IMR-90 (cell line): ENCODE data around the gene MEIKIN. TPM values are rescaled to one million over a fixed set of nuclear protein-coding genes. Genes with fewer than 3 reads are reported as not detected.

Experiments used
- ATAC-seq: fragments of 200-7000 bp; cut with Tn5 transposase; 2 replicates; pipeline ENCODE4 v1.9.1; 2020; ENCODE audit warnings: low read depth, mild to moderate bottlenecking, moderate library complexity
- BruUV-seq: library from RNA; stranded (reverse); fragments of 400-500 nt; replicated peaks from 2 replicates; lab custom pipeline; 2021; lab: Mats Ljungman, UMichigan
- CTCF ChIA-PET: fragments of 300-600 bp; formaldehyde crosslinking; extraction: SDS; loops from one replicate; lab custom pipeline; 2021; ENCODE audit warnings: antibody characterized with exemption; lab: Yijun Ruan, JAX
- POLR2A ChIA-PET: fragments of 300-600 bp; sonication (Branson Sonifier 250); formaldehyde crosslinking; loops from one replicate; lab custom pipeline; 2022; ENCODE audit warnings: antibody characterized with exemption; ENCODE audit not compliant: unreplicated experiment; lab: Charles Lee
- DNase-seq: peaks from one replicate; pipeline ENCODE4 v3.0.0; 2013
- H2AFZ ChIP-seq: replicated peaks from 2 replicates; pipeline ENCODE3; 2013; ENCODE audit warnings: low read length, mild to moderate bottlenecking; ENCODE audit not compliant: poor library complexity
- H2AK5ac ChIP-seq: 2 replicates; pipeline ENCODE4 v1.6.1; 2013; ENCODE audit warnings: low read depth, low read length, inconsistent platforms
- H2AK9ac ChIP-seq: replicated peaks from 2 replicates; pipeline ENCODE3; 2013; ENCODE audit warnings: mild to moderate bottlenecking, low read depth, low read length, moderate library complexity; ENCODE audit not compliant: poor library complexity
- H2BK120ac ChIP-seq: 2 replicates; pipeline ENCODE4 v1.6.1; 2013; ENCODE audit warnings: low read depth, low read length, inconsistent platforms
- H2BK15ac ChIP-seq: 3 replicates; pipeline ENCODE4 v1.6.1; 2013; ENCODE audit warnings: low read depth, low read length, inconsistent platforms
- H2BK20ac ChIP-seq: 2 replicates; pipeline ENCODE4 v1.6.1; 2013; ENCODE audit warnings: low read depth, mild to moderate bottlenecking, inconsistent platforms, low read length, moderate library complexity
- H2BK5ac ChIP-seq: 2 replicates; pipeline ENCODE4 v1.6.1; 2013; ENCODE audit warnings: mild to moderate bottlenecking, low read depth, low read length, inconsistent platforms; ENCODE audit not compliant: poor library complexity, severe bottlenecking
- H3K14ac ChIP-seq: replicated peaks from 2 replicates; pipeline ENCODE4 v1.6.1; 2013; ENCODE audit warnings: low read depth, low read length, inconsistent platforms
- H3K18ac ChIP-seq: 2 replicates; pipeline ENCODE4 v1.6.1; 2013; ENCODE audit warnings: low read depth, low read length, control low read depth
- H3K23ac ChIP-seq: 2 replicates; pipeline ENCODE4 v1.6.1; 2013; ENCODE audit warnings: low read depth, low read length, inconsistent platforms
- H3K27ac ChIP-seq: 2 replicates; pipeline ENCODE4 v1.5.1; 2013; ENCODE audit warnings: mild to moderate bottlenecking, control low read depth, low read length; ENCODE audit not compliant: insufficient read depth
- H3K27me3 ChIP-seq: 2 replicates; pipeline ENCODE4 v1.6.1; 2013; ENCODE audit warnings: low read length; ENCODE audit not compliant: control insufficient read depth, insufficient read depth
- H3K36me3 ChIP-seq: 2 replicates; pipeline ENCODE4 v1.6.1; 2013; ENCODE audit warnings: low read length, mixed read lengths; ENCODE audit not compliant: control insufficient read depth, insufficient read depth
- H3K4ac ChIP-seq: 2 replicates; pipeline ENCODE4 v1.6.1; 2013; ENCODE audit warnings: low read depth, low read length, inconsistent platforms
- H3K4me1 ChIP-seq: 2 replicates; pipeline ENCODE4 v1.6.1; 2013; ENCODE audit warnings: low read length, mixed read lengths; ENCODE audit not compliant: control insufficient read depth, insufficient read depth
- H3K4me2 ChIP-seq: 2 replicates; pipeline ENCODE4 v1.6.1; 2013; ENCODE audit warnings: low read depth, mild to moderate bottlenecking, control low read depth, low read length, moderate library complexity
- H3K4me3 ChIP-seq: 2 replicates; pipeline ENCODE4 v1.5.1; 2013; ENCODE audit warnings: low read depth, mild to moderate bottlenecking, control low read depth, low read length, moderate library complexity; ENCODE audit not compliant: insufficient read depth
- H3K56ac ChIP-seq: 2 replicates; pipeline ENCODE4 v1.6.1; 2013; ENCODE audit warnings: low read length, inconsistent platforms; ENCODE audit not compliant: insufficient read depth; ENCODE audit errors: extremely low read depth
- H3K79me1 ChIP-seq, 2 experiments: 2 replicates each; pipeline ENCODE4 v1.6.1; 2013; ENCODE audit warnings: low read length in 2 of 2, inconsistent platforms in 1 of 2, low read depth in 1 of 2
- H3K9ac ChIP-seq: 2 replicates; pipeline ENCODE4 v1.6.1; 2013; ENCODE audit warnings: low read depth, low read length, control low read depth
- H3K9me1 ChIP-seq: 2 replicates; pipeline ENCODE4 v1.6.1; 2013; ENCODE audit warnings: low read length, inconsistent platforms; ENCODE audit not compliant: insufficient read depth
- H3K9me3 ChIP-seq: 2 replicates; pipeline ENCODE4 v1.6.1; 2013; ENCODE audit warnings: low read length; ENCODE audit not compliant: control insufficient read depth, insufficient read depth
- H4K20me1 ChIP-seq: 2 replicates; pipeline ENCODE4 v1.6.1; 2013; ENCODE audit warnings: low read length, inconsistent platforms; ENCODE audit not compliant: insufficient read depth
- H4K5ac ChIP-seq: 2 replicates; pipeline ENCODE4 v1.6.1; 2013; ENCODE audit warnings: mild to moderate bottlenecking, low read depth, low read length, control low read depth
- H4K8ac ChIP-seq, 2 experiments: 2 replicates each; pipeline ENCODE4 v1.6.1; 2013; ENCODE audit warnings: low read depth in 2 of 2, low read length in 2 of 2, control low read depth in 1 of 2, inconsistent platforms in 1 of 2
- H4K91ac ChIP-seq: 2 replicates; pipeline ENCODE4 v1.6.1; 2013; ENCODE audit warnings: low read depth, low read length, inconsistent platforms; ENCODE audit not compliant: insufficient read depth
- BHLHE40 ChIP-seq: fragments of 150-350 bp; IDR thresholded peaks from 2 replicates; pipeline ENCODE4 v1.6.1; 2016; ENCODE audit warnings: mild to moderate bottlenecking, low read depth, low read length
- CHD1 ChIP-seq: IDR thresholded peaks from 2 replicates; pipeline ENCODE4 v1.6.1; 2012; ENCODE audit warnings: low read depth, low read length, improper control_type of control experiment
- CTCF ChIP-seq: conservative IDR thresholded peaks from 2 replicates; pipeline ENCODE4 v1.5.1; 2012; ENCODE audit warnings: mild to moderate bottlenecking, low read depth, low read length, improper control_type of control experiment
- FOS ChIP-seq: fragments of 150-350 bp; IDR thresholded peaks from 2 replicates; pipeline ENCODE4 v1.6.1; 2016; ENCODE audit warnings: low read depth, low read length
- MAFK ChIP-seq: IDR thresholded peaks from 2 replicates; pipeline ENCODE4 v1.6.1; 2012; ENCODE audit warnings: low read depth, low read length, improper control_type of control experiment
- MAZ ChIP-seq: IDR thresholded peaks from 2 replicates; pipeline ENCODE4 v1.6.1; 2012; ENCODE audit warnings: low read depth, mild to moderate bottlenecking, low read length, improper control_type of control experiment, moderate library complexity, borderline replicate concordance
- MXI1 ChIP-seq: IDR thresholded peaks from 2 replicates; pipeline ENCODE4 v1.6.1; 2012; ENCODE audit warnings: low read depth, mild to moderate bottlenecking, low read length, moderate library complexity, borderline replicate concordance
- NFE2L2 ChIP-seq: fragments of 150-350 bp; IDR thresholded peaks from 2 replicates; pipeline ENCODE4 v1.6.1; 2016; ENCODE audit warnings: low read depth, mild to moderate bottlenecking, low read length
- POLR2A ChIP-seq: IDR thresholded peaks from 2 replicates; pipeline ENCODE4 v1.6.1; 2012; ENCODE audit warnings: mild to moderate bottlenecking, low read depth, low read length
- RAD21 ChIP-seq: IDR thresholded peaks from 2 replicates; pipeline ENCODE4 v1.6.1; 2012; ENCODE audit warnings: low read length, improper control_type of control experiment
- RCOR1 ChIP-seq: IDR thresholded peaks from 2 replicates; pipeline ENCODE4 v1.6.1; 2012; ENCODE audit warnings: mild to moderate bottlenecking, low read length, improper control_type of control experiment; ENCODE audit not compliant: insufficient replicate concordance
- RFX5 ChIP-seq: IDR thresholded peaks from 2 replicates; pipeline ENCODE4 v1.8.0; 2012; ENCODE audit warnings: low read depth, mild to moderate bottlenecking, low read length, moderate library complexity
- SMC3 ChIP-seq: fragments of 150-350 bp; IDR thresholded peaks from 2 replicates; pipeline ENCODE4 v1.6.1; 2016; ENCODE audit warnings: low read depth, mild to moderate bottlenecking, antibody characterized with exemption, low read length, moderate library complexity
- WGBS, 2 experiments: methylation state at CpG; one replicate each; pipeline versions ENCODE4 v1.1.5 to v1.1.7; 2013; ENCODE audit warnings: missing lambda C conversion rate in 2 of 2; ENCODE audit not compliant: insufficient read length in 1 of 2; ENCODE audit errors: extremely low coverage in 2 of 2; 5-methylcytosine and 5-hydroxymethylcytosine counted together
- dilution Hi-C: fragments of 300-500 bp; cut with HindIII; formaldehyde crosslinking; loops from one replicate; pipeline ENCODE4 v1.14.3; 2018; ENCODE audit warnings: low sequenced_read_pairs; ENCODE audit not compliant: unreplicated experiment
- in situ Hi-C: fragments of 300-500 bp; cut with MboI; formaldehyde crosslinking; loops from 3 replicates; pipeline ENCODE4 v1.14.3; 2019; ENCODE audit warnings: low sequenced_read_pairs, inconsistent platforms, mixed read lengths
- intact Hi-C: fragments of 100-400 bp; cut with micrococcal nuclease; formaldehyde crosslinking; loops from 2 replicates; pipeline ENCODE4 v1.10.0; 2022
- polyA plus RNA-seq, 3 experiments: library from polyadenylated mRNA; depleted of rRNA; stranded (reverse); fragments of >200 nt; gene quantifications; 2 replicates each; pipeline ENCODE4 v1.2.3, GENCODE V29; 2012; ENCODE audit warnings: low replicate concordance in 1 of 3
- total RNA-seq: library from RNA; depleted of rRNA; stranded (reverse); fragments of >200 nt; gene quantifications from 2 replicates; pipeline ENCODE4 v1.2.3, GENCODE V29; 2012
- TF ChIP-seq, protein P1 (sequence below): fragments of 150-350 bp; IDR thresholded peaks from 2 replicates; pipeline ENCODE4 v1.6.1; 2017; ENCODE audit warnings: mild to moderate bottlenecking, antibody characterized with exemption, low read length, low read depth
- TF ChIP-seq, protein P2 (sequence below): fragments of 150-350 bp; IDR thresholded peaks from 2 replicates; pipeline ENCODE4 v1.6.1; 2016; ENCODE audit warnings: low read depth, mild to moderate bottlenecking, low read length, moderate library complexity, borderline replicate concordance

The MEIKIN gene
- total and polyA plus RNA-seq, 2 of the 4 experiments (the other 2 are of a cell fraction): not detected

DNA sequence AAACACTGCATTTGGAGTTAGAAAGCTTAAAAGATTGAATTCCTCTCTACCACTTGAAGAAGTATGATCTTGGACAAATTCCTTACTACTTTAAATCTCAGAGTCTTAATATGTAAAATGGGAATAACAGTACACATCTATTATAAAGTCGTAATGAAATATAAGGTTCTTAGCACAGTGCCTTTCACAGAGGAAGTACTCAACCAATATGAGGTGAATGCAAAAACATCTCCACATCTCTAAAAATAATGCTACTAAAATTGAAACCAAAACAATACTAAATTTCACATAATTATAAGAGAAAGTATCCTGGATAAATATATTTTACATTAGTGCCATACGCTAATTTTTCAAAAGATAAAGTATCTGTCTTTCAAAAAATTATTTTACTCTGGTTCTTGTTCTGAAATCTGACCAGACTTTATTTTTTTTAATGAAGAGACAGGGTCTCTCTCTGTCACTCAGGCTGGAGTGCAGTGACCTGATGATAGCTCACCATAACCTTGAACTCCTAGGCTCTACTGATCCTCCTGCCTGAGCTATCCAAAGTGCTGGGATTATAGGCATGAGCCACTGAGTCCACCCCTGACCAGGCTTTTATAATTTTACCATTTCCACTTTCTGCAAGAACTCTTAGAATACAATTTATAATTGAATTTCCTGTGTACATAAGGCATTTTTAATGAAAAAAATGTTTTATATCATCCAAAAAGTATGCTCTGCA lies 127.3 kb downstream of the MEIKIN start:
- H3K4ac ChIP-seq: no peak overlapping the region
- no peak overlapping the region for H3K56ac ChIP-seq
- H4K8ac ChIP-seq: no peak overlapping the region
- BruUV-seq: no TSS peak
- in situ Hi-C loops (loop anchor here (10.0 kb wide), 1 partner anchor 187 kb away; no protein-coding TSS in a partner anchor), intact Hi-C loops (no loop called here), dilution Hi-C loops (no loop called here)
- H4K5ac ChIP-seq: no peak overlapping the region
- no peaks in the 10 kb centered on the region for H3K9me3 ChIP-seq
- no peak overlapping the region for H4K91ac ChIP-seq
- CTCF ChIA-PET: no interaction called here
- H3K4me1 ChIP-seq: 0 out of 2 replicates have a peak, but pooled peaks cover 2% of the 10 kb centered on the region
- H4K20me1 ChIP-seq: no peaks in the 10 kb centered on the region
- H3K14ac ChIP-seq: no peak overlapping the region
- no peak overlapping the region for H2AFZ ChIP-seq
- H2BK120ac ChIP-seq: no peak overlapping the region
- no peak overlapping the region for H3K27ac ChIP-seq
- H2AK9ac ChIP-seq: no peak overlapping the region
- H3K18ac ChIP-seq: no peak overlapping the region
- ATAC-seq: no peak
- no peak overlapping the region for H2BK15ac ChIP-seq
- H3K27me3 ChIP-seq: no peaks in the 10 kb centered on the region
- H3K9ac ChIP-seq: no peak overlapping the region
- no peak overlapping the region for H3K4me3 ChIP-seq
- no peak overlapping the region for H3K23ac ChIP-seq
- H2BK20ac ChIP-seq: no peak overlapping the region
- no CpG with 5 or more reads among the region's 2 CpGs for WGBS, 2 experiments
- H2BK5ac ChIP-seq: no peak overlapping the region
- DNase-seq: no peak
- H2AK5ac ChIP-seq: no peak overlapping the region
- H3K79me1 ChIP-seq: no peaks in the 10 kb centered on the region
- no peak overlapping the region for H3K4me2 ChIP-seq
- H3K36me3 ChIP-seq: no peaks in the 10 kb centered on the region
- H3K9me1 ChIP-seq: peaks cover 2% of the 10 kb centered on the region; the same call in 1 of the 2 replicates
- POLR2A ChIA-PET: no interaction called here
- TF ChIP-seq SMC3 (no peak), MXI1 (no peak), RFX5 (no peak), RAD21 (no peak), BHLHE40 (no peak), MAZ (no peak), CTCF (no peak), POLR2A (no peak), FOS (no peak), RCOR1 (no peak), NFE2L2 (no peak), MAFK (no peak), CHD1 (no peak)
- TF ChIP-seq, protein P1, sequence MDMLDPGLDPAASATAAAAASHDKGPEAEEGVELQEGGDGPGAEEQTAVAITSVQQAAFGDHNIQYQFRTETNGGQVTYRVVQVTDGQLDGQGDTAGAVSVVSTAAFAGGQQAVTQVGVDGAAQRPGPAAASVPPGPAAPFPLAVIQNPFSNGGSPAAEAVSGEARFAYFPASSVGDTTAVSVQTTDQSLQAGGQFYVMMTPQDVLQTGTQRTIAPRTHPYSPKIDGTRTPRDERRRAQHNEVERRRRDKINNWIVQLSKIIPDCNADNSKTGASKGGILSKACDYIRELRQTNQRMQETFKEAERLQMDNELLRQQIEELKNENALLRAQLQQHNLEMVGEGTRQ: no peak
- TF ChIP-seq, protein P2, sequence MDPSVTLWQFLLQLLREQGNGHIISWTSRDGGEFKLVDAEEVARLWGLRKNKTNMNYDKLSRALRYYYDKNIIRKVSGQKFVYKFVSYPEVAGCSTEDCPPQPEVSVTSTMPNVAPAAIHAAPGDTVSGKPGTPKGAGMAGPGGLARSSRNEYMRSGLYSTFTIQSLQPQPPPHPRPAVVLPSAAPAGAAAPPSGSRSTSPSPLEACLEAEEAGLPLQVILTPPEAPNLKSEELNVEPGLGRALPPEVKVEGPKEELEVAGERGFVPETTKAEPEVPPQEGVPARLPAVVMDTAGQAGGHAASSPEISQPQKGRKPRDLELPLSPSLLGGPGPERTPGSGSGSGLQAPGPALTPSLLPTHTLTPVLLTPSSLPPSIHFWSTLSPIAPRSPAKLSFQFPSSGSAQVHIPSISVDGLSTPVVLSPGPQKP: no peak
